ENCODE results near the gene HSFX4. TPM values are rescaled to one million over a fixed set of nuclear protein-coding genes. Genes with fewer than 3 reads are reported as not detected.
"Not testable (repeated sequence)": the region's sequence is repeated elsewhere in the genome, so short reads cannot be mapped to it uniquely, and the experiment has no call there.

Gene HSFX4
- total RNA-seq, 1 experiment from 2014 or later: not detected

- H3K27ac ChIP-seq (ENCODE audit: low read length): peak overlapping the region; percentile 81
- no peaks in the 10 kb centered on the region for H3K36me3 ChIP-seq (ENCODE audit: control insufficient read depth, insufficient read depth, low read length)
- ATAC-seq: peak; percentile 85
- ChIA-PET POLR2A (interaction anchor here (0.6 to 0.7 kb wide), 3 partner anchors 628 to 1278 kb away, joined by 3 to 8 read pairs (median 8); partner anchors contain the start of gene MTM1), CTCF (interaction anchor here (0.5 to 1.0 kb wide), 6 partner anchors 8 to 743 kb away, joined by 3 to 9 read pairs (median 4); no protein-coding TSS in a partner anchor)
- no peaks in the 10 kb centered on the region for H3K27me3 ChIP-seq (ENCODE audit: control insufficient read depth, insufficient read depth, low read length)
- in situ Hi-C loops (cut with HindIII; ENCODE audit: low pct_unique_long_range_greater_than_20kb, low sequenced_read_pairs) (no loop called here), intact Hi-C loops (cut with micrococcal nuclease; ENCODE audit: unreplicated experiment) (no loop called here)
- TF ChIP-seq POLR2AphosphoS5 (IDR thresholded peaks at IDR 0.05; ENCODE audit: low read depth, low read length) (peak; percentile 75; the same call in 1 of the 2 replicates), REST (IDR thresholded peaks at IDR 0.05; ENCODE audit: insufficient read depth in 1 of 2, low read depth in 2 of 2, low read length in 1 of 2) (no peak), SIN3A (IDR thresholded peaks at IDR 0.05; ENCODE audit: borderline replicate concordance, insufficient read depth, low read depth, low read length) (0 out of 2 replicates have a peak, but pooled peaks have one; percentile 47), CTCF (IDR thresholded peaks at IDR 0.05) (no peak), TCF7L2 (IDR thresholded peaks at IDR 0.05; ENCODE audit: low read depth, low read length) (no peak)
- peaks cover 7% of the 10 kb centered on the region; the same call in 1 of the 2 replicates for H3K4me1 ChIP-seq (ENCODE audit: control insufficient read depth, insufficient read depth, low read length)
- TSS peak; percentile 90 for BruUV-seq (replicated peaks)
- peak; percentile 82 for DNase-seq (ENCODE audit: low read depth, low spot score)
- peak overlapping the region; percentile 58 to 76 for H3K4me3 ChIP-seq (ENCODE audit: low read depth in 2 of 2, low read length in 2 of 2)
- H3K9me3 ChIP-seq (ENCODE audit: control insufficient read depth, insufficient read depth, low read depth, low read length): no peaks in the 10 kb centered on the region
These were observed 10.7 kb downstream of the HSFX4 start for GRCh38 chrX:149939905-149940673.

- in situ Hi-C loops (cut with HindIII; ENCODE audit: low pct_unique_long_range_greater_than_20kb, low sequenced_read_pairs); H3K36me3 ChIP-seq (ENCODE audit: control insufficient read depth, insufficient read depth, low read length); H3K27ac ChIP-seq (ENCODE audit: low read length); BruUV-seq (replicated peaks); DNase-seq (ENCODE audit: low read depth, low spot score); intact Hi-C loops (cut with micrococcal nuclease; ENCODE audit: unreplicated experiment); H3K9me3 ChIP-seq (ENCODE audit: control insufficient read depth, insufficient read depth, low read depth, low read length); POLR2A ChIA-PET; H3K27me3 ChIP-seq (ENCODE audit: control insufficient read depth, insufficient read depth, low read length); H3K4me1 ChIP-seq (ENCODE audit: control insufficient read depth, insufficient read depth, low read length); ATAC-seq: not testable (repeated sequence)
- CTCF ChIA-PET: interaction anchor here (0.8 to 1.0 kb wide), 3 partner anchors 8 to 743 kb away, joined by 3 to 4 read pairs (median 3); no protein-coding TSS in a partner anchor
- TF ChIP-seq CTCF (IDR thresholded peaks at IDR 0.05): peak; percentile 53
- peak overlapping the region; percentile 58 to 76 for H3K4me3 ChIP-seq (ENCODE audit: low read depth in 2 of 2, low read length in 2 of 2)
These were observed 11.3 kb downstream of the HSFX4 start for GRCh38 chrX:149940674-149941024.

- H3K4me1 ChIP-seq (ENCODE audit: control insufficient read depth, insufficient read depth, low read length); in situ Hi-C loops (cut with HindIII; ENCODE audit: low pct_unique_long_range_greater_than_20kb, low sequenced_read_pairs); ATAC-seq; BruUV-seq (replicated peaks); intact Hi-C loops (cut with micrococcal nuclease; ENCODE audit: unreplicated experiment); H3K4me3 ChIP-seq (ENCODE audit: low read depth in 2 of 2, low read length in 2 of 2); H3K27ac ChIP-seq (ENCODE audit: low read length); CTCF ChIA-PET; POLR2A ChIA-PET; DNase-seq (ENCODE audit: low read depth, low spot score); H3K36me3 ChIP-seq (ENCODE audit: control insufficient read depth, insufficient read depth, low read length); H3K9me3 ChIP-seq (ENCODE audit: control insufficient read depth, insufficient read depth, low read depth, low read length); H3K27me3 ChIP-seq (ENCODE audit: control insufficient read depth, insufficient read depth, low read length): not testable (repeated sequence)
These were observed 15.8 kb downstream of the HSFX4 start for GRCh38 chrX:149945087-149945670.

GRCh38 chrX:149945820-149946219 lies 16.4 kb downstream of the HSFX4 start:
- H3K27me3 ChIP-seq (ENCODE audit: control insufficient read depth, insufficient read depth, low read length); POLR2A ChIA-PET; CTCF ChIA-PET; BruUV-seq (replicated peaks); intact Hi-C loops (cut with micrococcal nuclease; ENCODE audit: unreplicated experiment); H3K27ac ChIP-seq (ENCODE audit: low read length); H3K4me3 ChIP-seq (ENCODE audit: low read depth in 2 of 2, low read length in 2 of 2); H3K4me1 ChIP-seq (ENCODE audit: control insufficient read depth, insufficient read depth, low read length); DNase-seq (ENCODE audit: low read depth, low spot score); H3K36me3 ChIP-seq (ENCODE audit: control insufficient read depth, insufficient read depth, low read length); ATAC-seq; in situ Hi-C loops (cut with HindIII; ENCODE audit: low pct_unique_long_range_greater_than_20kb, low sequenced_read_pairs); H3K9me3 ChIP-seq (ENCODE audit: control insufficient read depth, insufficient read depth, low read depth, low read length): not testable (repeated sequence)

Measured in Panc1 (cell line).